MG63 (cell line): ENCODE data around the gene SCAI. TPM values are rescaled to one million over a fixed set of nuclear protein-coding genes. Genes with fewer than 3 reads are reported as not detected.
A peak's percentile ranks its signal among the peaks of the same experiment; 100 is the strongest.
"Not testable (repeated sequence)": the region's sequence is repeated elsewhere in the genome, so short reads cannot be mapped to it uniquely, and the experiment has no call there.

ENCODE experiments used
- DNase-seq: peaks from one replicate; pipeline ENCODE4 v3.0.0-alpha.2; 2020
- H3K27me3 ChIP-seq: fragments of 250-450 bp; sonication (Bioruptor Pico); 2 replicates; pipeline ENCODE4 v1.5.1; 2020; ENCODE audit warnings: mild to moderate bottlenecking, moderate library complexity
- H3K36me3 ChIP-seq: fragments of 250-450 bp; sonication (Bioruptor Pico); 2 replicates; pipeline ENCODE4 v1.5.1; 2020; ENCODE audit warnings: mild to moderate bottlenecking, moderate library complexity
- H3K4me3 ChIP-seq: fragments of 250-450 bp; sonication (Bioruptor Pico); 2 replicates; pipeline ENCODE4 v1.5.1; 2020; ENCODE audit warnings: mild to moderate bottlenecking, moderate library complexity
- H3K9me3 ChIP-seq: fragments of 250-450 bp; sonication (Bioruptor Pico); 2 replicates; pipeline ENCODE4 v1.5.1; 2020; ENCODE audit warnings: mild to moderate bottlenecking, moderate library complexity
- total RNA-seq: library from RNA; depleted of rRNA; stranded (reverse); fragments of >200 nt; shearing (Covaris generic); gene quantifications from 2 replicates; pipeline ENCODE4 v1.2.3, GENCODE V29; 2014; ENCODE audit warnings: low replicate concordance

SCAI gene
- total RNA-seq, 1 experiment from 2014 or later: 13.2 TPM

- no peak overlapping the region for H3K4me3 ChIP-seq
- no peak for DNase-seq
These were observed 57.4 kb downstream of the SCAI start for GRCh38 chr9:125085703-125086477.

GRCh38 chr9:125082197-125082596, 61.1 kb downstream of the SCAI start:
- peaks cover 16% of the 10 kb centered on the region for H3K9me3 ChIP-seq
- not testable (repeated sequence) for DNase-seq, H3K27me3 ChIP-seq, H3K4me3 ChIP-seq
- H3K36me3 ChIP-seq: peaks cover 20% of the 10 kb centered on the region

More at GRCh38 chr9:125085703-125086477, 57.4 kb downstream of the SCAI start:
- Histone ChIP-seq H3K36me3 (peaks cover 19% of the 10 kb centered on the region), H3K9me3 (peaks cover 16% of the 10 kb centered on the region), H3K27me3 (no peaks in the 10 kb centered on the region)

- not testable (repeated sequence) for H3K27me3 ChIP-seq, DNase-seq, H3K4me3 ChIP-seq
- Histone ChIP-seq H3K36me3 (peaks cover 20% of the 10 kb centered on the region), H3K9me3 (peaks cover 16% of the 10 kb centered on the region)
These were observed 62.5 kb downstream of the SCAI start for GRCh38 chr9:125080797-125081196.

- no peaks in the 10 kb centered on the region for H3K27me3 ChIP-seq
- peaks cover 20% of the 10 kb centered on the region for H3K36me3 ChIP-seq
- DNase-seq: no peak
- peaks cover 16% of the 10 kb centered on the region for H3K9me3 ChIP-seq
- no peak overlapping the region for H3K4me3 ChIP-seq
These were observed 63.4 kb downstream of the SCAI start for GRCh38 chr9:125079931-125080330.

- Histone ChIP-seq H3K36me3 (peaks cover 2% of the 10 kb centered on the region), H3K9me3 (no peaks in the 10 kb centered on the region), H3K4me3 (no peak overlapping the region), H3K27me3 (no peaks in the 10 kb centered on the region)
- no peak for DNase-seq
These were observed 67.3 kb downstream of the SCAI start for GRCh38 chr9:125075997-125076396.

- DNase-seq: no peak
- H3K4me3 ChIP-seq: no peak overlapping the region
- no peaks in the 10 kb centered on the region for H3K9me3 ChIP-seq
- H3K36me3 ChIP-seq: no peaks in the 10 kb centered on the region; the same call in 1 of the 2 replicates
- no peaks in the 10 kb centered on the region for H3K27me3 ChIP-seq
These were observed 68.4 kb downstream of the SCAI start for GRCh38 chr9:125074976-125075375.

GRCh38 chr9:125066839-125067619, 76.3 kb downstream of the SCAI start:
- Histone ChIP-seq H3K9me3 (0 out of 2 replicates have a peak, but pooled peaks cover 2% of the 10 kb centered on the region), H3K27me3 (no peaks in the 10 kb centered on the region), H3K4me3 (no peak overlapping the region), H3K36me3 (no peaks in the 10 kb centered on the region)
- DNase-seq: peak; percentile 52

- Histone ChIP-seq H3K27me3 (no peaks in the 10 kb centered on the region), H3K4me3 (no peak overlapping the region), H3K9me3 (0 out of 2 replicates have a peak, but pooled peaks cover 2% of the 10 kb centered on the region), H3K36me3 (peaks cover 4% of the 10 kb centered on the region)
- no peak for DNase-seq
These were observed 81.9 kb downstream of the SCAI start for GRCh38 chr9:125061391-125061790.

- Histone ChIP-seq H3K9me3 (no peaks in the 10 kb centered on the region), H3K4me3 (no peak overlapping the region), H3K27me3 (no peaks in the 10 kb centered on the region), H3K36me3 (peaks cover 24% of the 10 kb centered on the region)
- no peak for DNase-seq
These were observed 93.9 kb downstream of the SCAI start for GRCh38 chr9:125049212-125050049.

- H3K4me3 ChIP-seq: no peak overlapping the region
- H3K36me3 ChIP-seq: peaks cover 18% of the 10 kb centered on the region
- no peak for DNase-seq
- H3K9me3 ChIP-seq: no peaks in the 10 kb centered on the region
- no peaks in the 10 kb centered on the region for H3K27me3 ChIP-seq
These were observed 99.7 kb downstream of the SCAI start for GRCh38 chr9:125043631-125044030.

GRCh38 chr9:125043148-125043547, 100.2 kb downstream of the SCAI start:
- no peak for DNase-seq
- no peaks in the 10 kb centered on the region for H3K9me3 ChIP-seq
- H3K27me3 ChIP-seq: no peaks in the 10 kb centered on the region
- H3K4me3 ChIP-seq: no peak overlapping the region
- peaks cover 18% of the 10 kb centered on the region for H3K36me3 ChIP-seq

GRCh38 chr9:125038166-125038565, 105.2 kb downstream of the SCAI start:
- peaks cover 4% of the 10 kb centered on the region; the same call in 1 of the 2 replicates for H3K36me3 ChIP-seq
- no peak for DNase-seq

GRCh38 chr9:125028041-125028440, 115.3 kb downstream of the SCAI start:
- no peaks in the 10 kb centered on the region for H3K27me3 ChIP-seq
- H3K4me3 ChIP-seq: no peak overlapping the region
- no peak for DNase-seq
- peaks cover 28% of the 10 kb centered on the region for H3K36me3 ChIP-seq
- no peaks in the 10 kb centered on the region for H3K9me3 ChIP-seq

More at GRCh38 chr9:125038166-125038565, 105.2 kb downstream of the SCAI start:
- H3K9me3 ChIP-seq: no peaks in the 10 kb centered on the region
- no peaks in the 10 kb centered on the region for H3K27me3 ChIP-seq
- no peak overlapping the region for H3K4me3 ChIP-seq

- peaks cover 37% of the 10 kb centered on the region for H3K36me3 ChIP-seq
- no peaks in the 10 kb centered on the region for H3K9me3 ChIP-seq
- H3K27me3 ChIP-seq: no peaks in the 10 kb centered on the region
- DNase-seq: no peak
- no peak overlapping the region for H3K4me3 ChIP-seq
These were observed 118.4 kb downstream of the SCAI start for GRCh38 chr9:125024917-125025316.

GRCh38 chr9:125021069-125021468, 122.3 kb downstream of the SCAI start:
- Histone ChIP-seq H3K27me3 (no peaks in the 10 kb centered on the region), H3K4me3 (no peak overlapping the region), H3K9me3 (no peaks in the 10 kb centered on the region), H3K36me3 (peaks cover 48% of the 10 kb centered on the region)
- no peak for DNase-seq

GRCh38 chr9:125015655-125016054, 127.7 kb downstream of the SCAI start:
- H3K4me3 ChIP-seq, H3K27me3 ChIP-seq, H3K9me3 ChIP-seq, DNase-seq: not testable (repeated sequence)
- peaks cover 27% of the 10 kb centered on the region for H3K36me3 ChIP-seq

GRCh38 chr9:125012013-125012412, 131.3 kb downstream of the SCAI start:
- not testable (repeated sequence) for DNase-seq

More at GRCh38 chr9:125012013-125012412, 131.3 kb downstream of the SCAI start:
- H3K36me3 ChIP-seq: peaks cover 35% of the 10 kb centered on the region
- H3K27me3 ChIP-seq, H3K4me3 ChIP-seq, H3K9me3 ChIP-seq: not testable (repeated sequence)
